PFSK-1 (cell line): ENCODE measurements around the gene CAMTA1.

Source experiments
- FOXP2 ChIP-seq: optimal IDR thresholded peaks from 2 replicates; pipeline ENCODE3; 2011; ENCODE audit warnings: borderline replicate concordance, control low read depth, inconsistent platforms; ENCODE audit not compliant: insufficient read depth; ENCODE audit errors: extremely low read length, extremely low read depth
- POLR2AphosphoS5 ChIP-seq: IDR thresholded peaks from 2 replicates; pipeline ENCODE4 v1.6.1; 2012; ENCODE audit warnings: low read depth, mild to moderate bottlenecking, control low read depth, low read length, moderate library complexity
- SIN3A ChIP-seq: IDR thresholded peaks from 2 replicates; pipeline ENCODE4 v1.6.1; 2012; ENCODE audit warnings: mild to moderate bottlenecking, low read length, moderate library complexity, borderline replicate concordance; ENCODE audit not compliant: insufficient read depth
- TAF1 ChIP-seq: IDR thresholded peaks from 2 replicates; pipeline ENCODE4 v1.6.1; 2012; ENCODE audit warnings: low read length, control low read depth, borderline replicate concordance; ENCODE audit not compliant: insufficient read depth
- TF ChIP-seq, protein P1 (sequence below), 2 experiments: IDR thresholded peaks; 2 replicates each; pipeline versions ENCODE4 v1.6.1 to v1.8.0; 2011 to 2012; ENCODE audit warnings: low read depth in 2 of 2, low read length in 2 of 2, control low read depth in 1 of 2, inconsistent platforms in 1 of 2, mild to moderate bottlenecking in 1 of 2, moderate library complexity in 1 of 2; ENCODE audit not compliant: insufficient read depth in 1 of 2

CAMTA1 gene

DNA sequence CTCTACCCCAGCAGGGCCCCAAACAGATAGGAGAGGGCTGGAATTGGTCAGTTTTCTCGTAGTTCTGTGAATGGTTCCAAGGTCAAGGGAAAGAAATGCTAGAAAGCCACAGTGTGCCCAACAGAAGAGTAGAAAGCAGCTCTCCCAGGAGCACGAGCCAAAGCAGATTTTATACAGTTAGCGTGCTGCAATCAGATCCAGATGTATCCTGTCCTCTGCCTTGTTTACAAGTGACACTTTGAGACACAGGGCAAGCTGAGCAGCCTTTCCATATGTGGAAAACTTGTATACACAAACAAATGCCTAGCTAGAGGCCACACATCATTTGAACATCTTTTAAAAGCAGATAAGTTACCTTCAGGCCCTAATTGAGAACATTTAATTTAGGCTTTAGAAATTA lies 992.3 kb downstream of the CAMTA1 start:
- TF ChIP-seq POLR2AphosphoS5 (no peak), FOXP2 (no peak), SIN3A (no peak), TAF1 (no peak)
- TF ChIP-seq, protein P1, sequence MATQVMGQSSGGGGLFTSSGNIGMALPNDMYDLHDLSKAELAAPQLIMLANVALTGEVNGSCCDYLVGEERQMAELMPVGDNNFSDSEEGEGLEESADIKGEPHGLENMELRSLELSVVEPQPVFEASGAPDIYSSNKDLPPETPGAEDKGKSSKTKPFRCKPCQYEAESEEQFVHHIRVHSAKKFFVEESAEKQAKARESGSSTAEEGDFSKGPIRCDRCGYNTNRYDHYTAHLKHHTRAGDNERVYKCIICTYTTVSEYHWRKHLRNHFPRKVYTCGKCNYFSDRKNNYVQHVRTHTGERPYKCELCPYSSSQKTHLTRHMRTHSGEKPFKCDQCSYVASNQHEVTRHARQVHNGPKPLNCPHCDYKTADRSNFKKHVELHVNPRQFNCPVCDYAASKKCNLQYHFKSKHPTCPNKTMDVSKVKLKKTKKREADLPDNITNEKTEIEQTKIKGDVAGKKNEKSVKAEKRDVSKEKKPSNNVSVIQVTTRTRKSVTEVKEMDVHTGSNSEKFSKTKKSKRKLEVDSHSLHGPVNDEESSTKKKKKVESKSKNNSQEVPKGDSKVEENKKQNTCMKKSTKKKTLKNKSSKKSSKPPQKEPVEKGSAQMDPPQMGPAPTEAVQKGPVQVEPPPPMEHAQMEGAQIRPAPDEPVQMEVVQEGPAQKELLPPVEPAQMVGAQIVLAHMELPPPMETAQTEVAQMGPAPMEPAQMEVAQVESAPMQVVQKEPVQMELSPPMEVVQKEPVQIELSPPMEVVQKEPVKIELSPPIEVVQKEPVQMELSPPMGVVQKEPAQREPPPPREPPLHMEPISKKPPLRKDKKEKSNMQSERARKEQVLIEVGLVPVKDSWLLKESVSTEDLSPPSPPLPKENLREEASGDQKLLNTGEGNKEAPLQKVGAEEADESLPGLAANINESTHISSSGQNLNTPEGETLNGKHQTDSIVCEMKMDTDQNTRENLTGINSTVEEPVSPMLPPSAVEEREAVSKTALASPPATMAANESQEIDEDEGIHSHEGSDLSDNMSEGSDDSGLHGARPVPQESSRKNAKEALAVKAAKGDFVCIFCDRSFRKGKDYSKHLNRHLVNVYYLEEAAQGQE (IDR thresholded peaks at IDR 0.05; ENCODE audit: insufficient read depth in 1 of 2, low read depth in 2 of 2, low read length in 2 of 2) = no peak

DNA sequence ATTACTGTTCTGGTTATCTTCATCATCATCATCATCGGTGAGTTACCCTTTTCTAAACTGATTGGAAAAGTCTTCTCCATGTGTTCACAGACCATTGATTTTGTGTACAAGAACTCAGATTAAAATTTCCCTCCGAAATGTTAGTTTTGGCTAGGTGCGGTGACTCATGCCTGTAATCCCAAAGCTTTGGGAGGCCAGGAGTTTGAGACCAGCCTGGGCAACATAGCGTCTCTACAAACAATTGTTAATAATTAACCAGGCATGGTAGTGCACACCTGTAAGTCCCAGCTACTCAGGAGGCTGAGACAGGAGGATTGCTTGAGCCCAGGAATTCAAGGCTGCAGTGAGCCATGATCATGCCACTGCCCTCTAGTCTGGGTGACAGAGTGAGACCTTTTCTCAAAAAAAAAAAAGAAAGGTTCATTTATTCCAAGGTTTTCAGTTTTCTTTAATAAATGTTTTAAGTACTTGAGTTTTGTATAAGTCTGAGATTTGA lies 992.9 kb downstream of the CAMTA1 start:
- no peak for TF ChIP-seq SIN3A
- TF ChIP-seq, protein P1 (IDR thresholded peaks at IDR 0.05; ENCODE audit: insufficient read depth in 1 of 2, low read depth in 2 of 2, low read length in 2 of 2) = no peak
- no peak for TF ChIP-seq TAF1
- no peak for TF ChIP-seq FOXP2
- no peak for TF ChIP-seq POLR2AphosphoS5

DNA sequence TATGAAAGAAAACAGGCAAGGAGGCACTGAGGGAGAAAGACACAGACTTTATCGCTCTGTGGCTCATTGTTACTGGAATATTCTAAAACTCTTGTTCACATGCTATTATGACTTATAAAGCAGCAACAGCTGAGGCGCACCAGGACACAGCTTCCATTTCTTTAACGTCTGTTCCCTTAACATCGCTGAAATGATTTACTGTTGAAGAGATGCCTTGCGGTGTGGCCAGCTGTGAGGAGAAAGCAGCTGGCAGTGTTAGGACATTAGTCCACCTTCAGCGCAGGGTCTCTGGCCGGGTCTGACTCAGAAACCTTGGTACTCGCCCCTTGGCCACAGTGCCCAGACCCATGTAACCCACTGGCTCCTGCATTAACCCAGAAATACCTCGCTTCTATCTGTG lies 995.7 kb downstream of the CAMTA1 start:
- no peak for TF ChIP-seq TAF1
- no peak for TF ChIP-seq SIN3A
- TF ChIP-seq, protein P1 (IDR thresholded peaks at IDR 0.05; ENCODE audit: insufficient read depth in 1 of 2, low read depth in 2 of 2, low read length in 2 of 2) = no peak
- TF ChIP-seq FOXP2 = no peak
- TF ChIP-seq POLR2AphosphoS5 = no peak

DNA sequence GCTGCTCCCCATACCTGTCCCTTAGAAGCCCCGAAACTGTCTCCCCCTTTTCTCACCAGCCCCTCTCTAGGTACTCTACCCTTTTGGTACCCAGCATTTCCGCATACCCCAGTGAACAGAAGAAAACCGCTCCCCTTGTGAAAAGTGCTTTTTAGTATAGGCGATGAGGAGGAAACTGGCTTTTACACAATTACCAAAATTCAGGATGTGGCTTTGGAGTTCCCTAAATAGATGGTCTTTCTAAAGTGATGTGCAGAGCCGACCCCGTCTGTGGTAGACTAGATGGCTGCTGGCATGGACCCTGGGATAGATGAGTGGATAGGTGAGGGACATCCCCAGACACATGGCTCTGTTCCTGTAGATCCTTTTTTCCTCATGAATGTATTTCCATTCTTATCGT lies 996.2 kb downstream of the CAMTA1 start:
- no peak for TF ChIP-seq SIN3A
- TF ChIP-seq TAF1 = no peak
- TF ChIP-seq POLR2AphosphoS5 = no peak
- TF ChIP-seq, protein P1 (IDR thresholded peaks at IDR 0.05; ENCODE audit: insufficient read depth in 1 of 2, low read depth in 2 of 2, low read length in 2 of 2) = no peak
- no peak for TF ChIP-seq FOXP2

DNA sequence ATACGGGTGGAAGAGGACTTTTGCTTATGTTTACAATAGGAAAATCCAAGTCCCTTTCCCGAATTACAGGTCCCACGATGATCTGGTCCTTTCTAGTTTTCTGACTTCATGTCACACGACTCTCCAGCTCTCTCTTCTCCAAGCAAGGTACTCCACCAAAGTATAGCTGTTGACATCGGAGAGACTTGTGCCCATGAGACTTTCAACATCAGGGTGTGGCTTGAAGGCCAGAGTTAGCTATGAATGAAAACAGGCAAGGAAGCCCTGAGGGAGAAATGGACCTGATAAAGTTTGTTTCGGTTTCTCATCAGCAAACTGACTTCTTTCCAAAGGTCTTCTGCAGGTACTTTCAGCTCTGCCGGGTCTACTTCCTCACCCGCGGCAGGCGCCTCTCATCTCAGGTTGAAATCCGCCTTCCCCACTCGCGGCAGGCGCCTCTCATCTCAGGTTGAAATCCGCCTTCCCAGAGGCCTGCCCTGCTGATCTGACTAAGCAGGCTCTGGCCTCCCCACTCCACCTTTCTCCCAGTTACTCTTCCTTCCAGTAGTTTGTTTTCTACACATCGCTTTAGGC lies 996.8 kb downstream of the CAMTA1 start:
- TF ChIP-seq, protein P1 (IDR thresholded peaks at IDR 0.05; ENCODE audit: insufficient read depth in 1 of 2, low read depth in 2 of 2, low read length in 2 of 2) = no peak
- TF ChIP-seq FOXP2 (no peak), POLR2AphosphoS5 (no peak), SIN3A (no peak), TAF1 (no peak)
